ENCODE results near the gene CDRT15L2. TPM values are rescaled to one million over a fixed set of nuclear protein-coding genes. Genes with fewer than 3 reads are reported as not detected.

CDRT15L2 gene
- total and polyA plus RNA-seq, 10 of the 15 experiments (the other 5 are each of a cell fraction or from before 2014, with no cell fraction given): not detected

DNA sequence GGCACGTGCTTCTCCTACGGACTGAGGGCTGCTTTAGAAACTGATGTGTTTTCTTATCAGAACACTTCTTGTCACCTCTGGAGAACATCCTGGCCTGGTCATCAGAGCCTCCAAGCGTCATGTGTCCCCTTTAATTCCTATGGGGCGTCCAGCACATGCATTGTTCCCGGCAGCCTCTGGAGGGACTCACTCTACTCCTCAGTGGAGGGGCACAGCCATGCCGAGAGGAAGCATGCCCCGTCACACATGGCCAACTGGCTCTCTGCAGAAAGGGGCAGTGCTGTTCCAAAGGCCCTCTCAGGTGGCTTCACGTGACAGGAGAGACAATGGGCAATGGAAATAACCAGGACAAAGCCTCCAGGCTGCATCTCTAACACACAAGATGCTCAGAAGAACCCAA is 31.8 kb downstream of the CDRT15L2 start:
- no peaks in the 10 kb centered on the region for H3K36me3 ChIP-seq (ENCODE audit: control insufficient read depth in 2 of 2, insufficient read depth in 2 of 2, low read length in 1 of 2)
- no TSS peak for BruUV-seq (replicated peaks)
- no peak for ATAC-seq
- no peak for FAIRE-seq
- no peak overlapping the region for H3K4me3 ChIP-seq
- no peak overlapping the region for H3K4me2 ChIP-seq (ENCODE audit: control insufficient read depth, insufficient read depth)
- intact Hi-C loops (cut with micrococcal nuclease; ENCODE audit: unreplicated experiment): no loop called here
- WGBS (ENCODE audit: insufficient coverage, insufficient replicate concordance, low lambda C conversion rate, missing lambda C conversion rate): 30% methylated on average over 8 of the region's 8 CpGs
- POLR2A ChIA-PET: no interaction called here
- RAD21 ChIA-PET (ENCODE audit: unreplicated experiment): no interaction called here
- H4K20me1 ChIP-seq (ENCODE audit: control insufficient read depth, insufficient read depth): no peaks in the 10 kb centered on the region
- H3K9me3 ChIP-seq (replicated peaks; ENCODE audit: control insufficient read depth, insufficient read depth, low read length): no peaks in the 10 kb centered on the region
- no peaks in the 10 kb centered on the region for H3K4me1 ChIP-seq (ENCODE audit: control insufficient read depth, insufficient read depth, low read length)
- no peak overlapping the region for H3K9ac ChIP-seq (ENCODE audit: control insufficient read depth, insufficient read depth, low read length)
- TF ChIP-seq ZNF24 (IDR thresholded peaks at IDR 0.05) (no peak), NR2C2 (IDR thresholded peaks at IDR 0.05; ENCODE audit: borderline replicate concordance, control insufficient read depth, insufficient read length, low read depth) (no peak), SRF (IDR thresholded peaks at IDR 0.05; ENCODE audit: low read depth in 2 of 2, low read length in 2 of 2) (no peak), NRF1 (conservative IDR thresholded peaks at IDR 0.05; ENCODE audit: low read depth, low read length) (no peak), SUPT20H (IDR thresholded peaks at IDR 0.05; ENCODE audit: borderline replicate concordance, control insufficient read depth, low read depth, low read length) (no peak), HDGF (IDR thresholded peaks at IDR 0.05) (no peak), ATF7 (IDR thresholded peaks at IDR 0.05; ENCODE audit: low read depth) (no peak), BCL11A (IDR thresholded peaks at IDR 0.05; ENCODE audit: low read depth, low read length) (no peak), POLR2AphosphoS2 (IDR thresholded peaks at IDR 0.05; ENCODE audit: low read depth, low read length) (no peak), CHD1 (IDR thresholded peaks at IDR 0.05; ENCODE audit: low read depth, low read length) (no peak)
- TF ChIP-seq, protein P1, sequence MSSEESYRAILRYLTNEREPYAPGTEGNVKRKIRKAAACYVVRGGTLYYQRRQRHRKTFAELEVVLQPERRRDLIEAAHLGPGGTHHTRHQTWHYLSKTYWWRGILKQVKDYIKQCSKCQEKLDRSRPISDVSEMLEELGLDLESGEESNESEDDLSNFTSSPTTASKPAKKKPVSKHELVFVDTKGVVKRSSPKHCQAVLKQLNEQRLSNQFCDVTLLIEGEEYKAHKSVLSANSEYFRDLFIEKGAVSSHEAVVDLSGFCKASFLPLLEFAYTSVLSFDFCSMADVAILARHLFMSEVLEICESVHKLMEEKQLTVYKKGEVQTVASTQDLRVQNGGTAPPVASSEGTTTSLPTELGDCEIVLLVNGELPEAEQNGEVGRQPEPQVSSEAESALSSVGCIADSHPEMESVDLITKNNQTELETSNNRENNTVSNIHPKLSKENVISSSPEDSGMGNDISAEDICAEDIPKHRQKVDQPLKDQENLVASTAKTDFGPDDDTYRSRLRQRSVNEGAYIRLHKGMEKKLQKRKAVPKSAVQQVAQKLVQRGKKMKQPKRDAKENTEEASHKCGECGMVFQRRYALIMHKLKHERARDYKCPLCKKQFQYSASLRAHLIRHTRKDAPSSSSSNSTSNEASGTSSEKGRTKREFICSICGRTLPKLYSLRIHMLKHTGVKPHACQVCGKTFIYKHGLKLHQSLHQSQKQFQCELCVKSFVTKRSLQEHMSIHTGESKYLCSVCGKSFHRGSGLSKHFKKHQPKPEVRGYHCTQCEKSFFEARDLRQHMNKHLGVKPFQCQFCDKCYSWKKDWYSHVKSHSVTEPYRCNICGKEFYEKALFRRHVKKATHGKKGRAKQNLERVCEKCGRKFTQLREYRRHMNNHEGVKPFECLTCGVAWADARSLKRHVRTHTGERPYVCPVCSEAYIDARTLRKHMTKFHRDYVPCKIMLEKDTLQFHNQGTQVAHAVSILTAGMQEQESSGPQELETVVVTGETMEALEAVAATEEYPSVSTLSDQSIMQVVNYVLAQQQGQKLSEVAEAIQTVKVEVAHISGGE (CRISPR knock-in tag; IDR thresholded peaks at IDR 0.05): no peak
- TF ChIP-seq, protein P2, sequence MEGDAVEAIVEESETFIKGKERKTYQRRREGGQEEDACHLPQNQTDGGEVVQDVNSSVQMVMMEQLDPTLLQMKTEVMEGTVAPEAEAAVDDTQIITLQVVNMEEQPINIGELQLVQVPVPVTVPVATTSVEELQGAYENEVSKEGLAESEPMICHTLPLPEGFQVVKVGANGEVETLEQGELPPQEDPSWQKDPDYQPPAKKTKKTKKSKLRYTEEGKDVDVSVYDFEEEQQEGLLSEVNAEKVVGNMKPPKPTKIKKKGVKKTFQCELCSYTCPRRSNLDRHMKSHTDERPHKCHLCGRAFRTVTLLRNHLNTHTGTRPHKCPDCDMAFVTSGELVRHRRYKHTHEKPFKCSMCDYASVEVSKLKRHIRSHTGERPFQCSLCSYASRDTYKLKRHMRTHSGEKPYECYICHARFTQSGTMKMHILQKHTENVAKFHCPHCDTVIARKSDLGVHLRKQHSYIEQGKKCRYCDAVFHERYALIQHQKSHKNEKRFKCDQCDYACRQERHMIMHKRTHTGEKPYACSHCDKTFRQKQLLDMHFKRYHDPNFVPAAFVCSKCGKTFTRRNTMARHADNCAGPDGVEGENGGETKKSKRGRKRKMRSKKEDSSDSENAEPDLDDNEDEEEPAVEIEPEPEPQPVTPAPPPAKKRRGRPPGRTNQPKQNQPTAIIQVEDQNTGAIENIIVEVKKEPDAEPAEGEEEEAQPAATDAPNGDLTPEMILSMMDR (IDR thresholded peaks at IDR 0.05 in 2 of 3, conservative IDR thresholded peaks at IDR 0.05 in 1 of 3; ENCODE audit: control insufficient read depth in 2 of 3, extremely low read depth in 1 of 3, insufficient read depth in 1 of 3, low read depth in 3 of 3, low read length in 3 of 3): no peak
- TF ChIP-seq, protein P3, sequence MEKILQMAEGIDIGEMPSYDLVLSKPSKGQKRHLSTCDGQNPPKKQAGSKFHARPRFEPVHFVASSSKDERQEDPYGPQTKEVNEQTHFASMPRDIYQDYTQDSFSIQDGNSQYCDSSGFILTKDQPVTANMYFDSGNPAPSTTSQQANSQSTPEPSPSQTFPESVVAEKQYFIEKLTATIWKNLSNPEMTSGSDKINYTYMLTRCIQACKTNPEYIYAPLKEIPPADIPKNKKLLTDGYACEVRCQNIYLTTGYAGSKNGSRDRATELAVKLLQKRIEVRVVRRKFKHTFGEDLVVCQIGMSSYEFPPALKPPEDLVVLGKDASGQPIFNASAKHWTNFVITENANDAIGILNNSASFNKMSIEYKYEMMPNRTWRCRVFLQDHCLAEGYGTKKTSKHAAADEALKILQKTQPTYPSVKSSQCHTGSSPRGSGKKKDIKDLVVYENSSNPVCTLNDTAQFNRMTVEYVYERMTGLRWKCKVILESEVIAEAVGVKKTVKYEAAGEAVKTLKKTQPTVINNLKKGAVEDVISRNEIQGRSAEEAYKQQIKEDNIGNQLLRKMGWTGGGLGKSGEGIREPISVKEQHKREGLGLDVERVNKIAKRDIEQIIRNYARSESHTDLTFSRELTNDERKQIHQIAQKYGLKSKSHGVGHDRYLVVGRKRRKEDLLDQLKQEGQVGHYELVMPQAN (conservative IDR thresholded peaks at IDR 0.05): no peak
- H3K27ac ChIP-seq (ENCODE audit: control insufficient read depth, insufficient read depth): no peak overlapping the region
- SMC1A ChIA-PET (ENCODE audit: uncharacterized antibody, unreplicated experiment): no interaction called here
- CTCF ChIA-PET: no interaction called here
- H3K27me3 ChIP-seq (replicated peaks in 1 of 2; ENCODE audit: control insufficient read depth in 2 of 2, insufficient read depth in 2 of 2, low read length in 1 of 2): no peaks in the 10 kb centered on the region; a peak in 1 of 4 replicates
- H3K79me2 ChIP-seq (ENCODE audit: control insufficient read depth, insufficient read depth, low read length): no peaks in the 10 kb centered on the region
- no peak for DNase-seq (ENCODE audit: low read depth, low spot score)
- in situ Hi-C loops (cut with MboI): no loop called here
- no peak overlapping the region for H2AFZ ChIP-seq (ENCODE audit: control insufficient read depth, low read depth, low read length)

Data from GM12878 (cell line).